SW480 (cell line): ENCODE measurements around the gene NTSR1.
A peak's percentile ranks its signal among the peaks of the same experiment; 100 is the strongest.

Source experiments
- DNase-seq: peaks from one replicate; pipeline ENCODE4 v3.0.0-alpha.2; 2016; ENCODE audit warnings: low spot score

The NTSR1 gene

GRCh38 chr20:62758226-62758912, 49.7 kb downstream of the NTSR1 start:
- DNase-seq, result no peak

GRCh38 chr20:62759981-62760431, 51.4 kb downstream of the NTSR1 start:
- no peak for DNase-seq

- DNase-seq, result no peak
Observed at GRCh38 chr20:62760471-62760855, 51.8 kb downstream of the NTSR1 start.

- no peak for DNase-seq
Observed at GRCh38 chr20:62760856-62761758, 52.5 kb downstream of the NTSR1 start.

GRCh38 chr20:62761759-62762131, 53.1 kb downstream of the NTSR1 start:
- DNase-seq, result no peak

- DNase-seq, result peak; percentile 58
Observed at GRCh38 chr20:62762376-62762775, 53.7 kb downstream of the NTSR1 start.

- DNase-seq, result no peak
Observed at GRCh38 chr20:62762801-62763368, 54.2 kb downstream of the NTSR1 start.

GRCh38 chr20:62763404-62763803, 54.8 kb downstream of the NTSR1 start:
- no peak for DNase-seq

GRCh38 chr20:62764156-62764935, 55.7 kb downstream of the NTSR1 start:
- no peak for DNase-seq

- DNase-seq, result no peak
Observed at GRCh38 chr20:62765021-62765420, 56.4 kb downstream of the NTSR1 start.

GRCh38 chr20:62765432-62766070, 56.9 kb downstream of the NTSR1 start:
- no peak for DNase-seq

GRCh38 chr20:62766071-62766450, 57.4 kb downstream of the NTSR1 start:
- DNase-seq, result no peak

GRCh38 chr20:62766716-62767115, 58.1 kb downstream of the NTSR1 start:
- no peak for DNase-seq

- no peak for DNase-seq
Observed at GRCh38 chr20:62768234-62768546, 59.6 kb downstream of the NTSR1 start.

- no peak for DNase-seq
Observed at GRCh38 chr20:62768551-62769287, 60.1 kb downstream of the NTSR1 start.

GRCh38 chr20:62769346-62770071, 60.9 kb downstream of the NTSR1 start:
- no peak for DNase-seq

GRCh38 chr20:62770111-62770910, 61.7 kb downstream of the NTSR1 start:
- no peak for DNase-seq

- DNase-seq, result no peak
Observed at GRCh38 chr20:62770916-62771315, 62.3 kb downstream of the NTSR1 start.

GRCh38 chr20:62771396-62772102, 62.9 kb downstream of the NTSR1 start:
- no peak for DNase-seq
